GM21515 (cell line): ENCODE data around the gene CARMIL1.

Experiments used
- ATAC-seq: cut with Tn5 transposase; IDR thresholded peaks from one replicate; pipeline ENCODE4 v1.9.1; 2021; ENCODE audit not compliant: unreplicated experiment

CARMIL1 gene

GRCh38 chr6:25601800-25602673 lies 322.9 kb downstream of the CARMIL1 start:
- ATAC-seq: no peak

- ATAC-seq: no peak
Measured at GRCh38 chr6:25602674-25602982, 323.5 kb downstream of the CARMIL1 start.

- no peak for ATAC-seq
Measured at GRCh38 chr6:25603251-25603650, 324.1 kb downstream of the CARMIL1 start.

GRCh38 chr6:25606151-25606550 lies 327.0 kb downstream of the CARMIL1 start:
- ATAC-seq: no peak

- ATAC-seq: no peak
Measured at GRCh38 chr6:25608558-25609174, 329.5 kb downstream of the CARMIL1 start.

GRCh38 chr6:25612666-25613065 lies 333.5 kb downstream of the CARMIL1 start:
- no peak for ATAC-seq

GRCh38 chr6:25613415-25613814 lies 334.2 kb downstream of the CARMIL1 start:
- ATAC-seq: no peak

- no peak for ATAC-seq
Measured at GRCh38 chr6:25614052-25614451, 334.9 kb downstream of the CARMIL1 start.

- no peak for ATAC-seq
Measured at GRCh38 chr6:25615471-25615870, 336.3 kb downstream of the CARMIL1 start.

- ATAC-seq: no peak
Measured at GRCh38 chr6:25617997-25618396, 338.8 kb downstream of the CARMIL1 start.

GRCh38 chr6:25619217-25619616 lies 340.0 kb downstream of the CARMIL1 start:
- no peak for ATAC-seq

GRCh38 chr6:25620391-25620790 lies 341.2 kb downstream of the CARMIL1 start:
- ATAC-seq: no peak

- ATAC-seq: no peak
Measured at GRCh38 chr6:25623065-25623464, 343.9 kb downstream of the CARMIL1 start.

- no peak for ATAC-seq
Measured at GRCh38 chr6:25623879-25624278, 344.7 kb downstream of the CARMIL1 start.

GRCh38 chr6:25627001-25627400 lies 347.8 kb downstream of the CARMIL1 start:
- ATAC-seq: no peak

GRCh38 chr6:25628471-25629197 lies 349.5 kb downstream of the CARMIL1 start:
- ATAC-seq: no peak

- ATAC-seq: no peak
Measured at GRCh38 chr6:25629198-25629576, 350.0 kb downstream of the CARMIL1 start.

- ATAC-seq: no peak
Measured at GRCh38 chr6:25630508-25631278, 351.5 kb downstream of the CARMIL1 start.

GRCh38 chr6:25635886-25636317 lies 356.7 kb downstream of the CARMIL1 start:
- no peak for ATAC-seq

GRCh38 chr6:25637211-25637610 lies 358.0 kb downstream of the CARMIL1 start:
- ATAC-seq: no peak

GRCh38 chr6:25637960-25638434 lies 358.8 kb downstream of the CARMIL1 start:
- no peak for ATAC-seq
